GM18499 (cell line): Measurements from ENCODE around the gene EMD.
"Not testable (repeated sequence)": the region's sequence is repeated elsewhere in the genome, so short reads cannot be mapped to it uniquely, and the experiment has no call there.

ENCODE experiments used
- ATAC-seq: cut with Tn5 transposase; IDR thresholded peaks from one replicate; pipeline ENCODE4 v1.9.1; 2021; ENCODE audit warnings: moderate number of reproducible peaks; ENCODE audit not compliant: insufficient read depth, unreplicated experiment

Gene EMD

DNA sequence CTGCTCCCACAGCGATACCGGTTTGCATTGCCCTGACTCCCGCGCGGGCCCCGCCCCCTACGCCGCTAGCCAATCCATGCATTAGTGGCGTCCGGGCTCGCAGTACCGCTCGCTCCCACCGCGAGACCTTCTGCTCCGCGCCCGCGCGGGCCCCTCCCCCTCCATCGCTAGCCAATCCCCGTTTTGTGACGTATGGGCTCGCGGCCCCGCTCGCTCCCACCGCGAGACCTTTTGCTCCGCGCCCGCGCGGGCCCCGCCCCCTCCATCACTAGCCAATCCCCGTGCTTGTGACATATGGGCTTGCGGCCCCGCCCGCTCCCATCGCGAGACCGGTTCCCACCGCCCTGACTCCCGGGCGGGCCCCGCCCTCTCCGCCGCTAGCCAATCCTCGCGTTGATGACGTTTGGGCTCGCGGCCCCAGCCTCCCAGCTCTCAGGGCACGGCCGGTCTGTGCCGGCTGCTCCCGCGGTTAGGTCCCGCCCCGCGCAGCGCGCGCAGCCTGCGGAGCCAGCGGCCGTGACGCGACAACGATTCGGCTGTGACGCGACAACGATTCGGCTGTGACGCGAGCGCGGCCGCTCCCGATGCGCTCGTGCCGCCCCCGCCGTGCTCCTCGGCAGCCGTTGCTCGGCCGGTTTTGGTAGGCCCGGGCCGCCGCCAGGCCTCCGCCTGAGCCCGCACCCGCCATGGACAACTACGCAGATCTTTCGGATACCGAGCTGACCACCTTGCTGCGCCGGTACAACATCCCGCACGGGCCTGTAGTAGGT, at the start of gene EMD:
TSS of gene EMD (plus strand) at position 497 of the 770 bp plus-strand sequence. CDS start at position 687, 190 bp downstream.
- peak; percentile 66 for ATAC-seq

DNA sequence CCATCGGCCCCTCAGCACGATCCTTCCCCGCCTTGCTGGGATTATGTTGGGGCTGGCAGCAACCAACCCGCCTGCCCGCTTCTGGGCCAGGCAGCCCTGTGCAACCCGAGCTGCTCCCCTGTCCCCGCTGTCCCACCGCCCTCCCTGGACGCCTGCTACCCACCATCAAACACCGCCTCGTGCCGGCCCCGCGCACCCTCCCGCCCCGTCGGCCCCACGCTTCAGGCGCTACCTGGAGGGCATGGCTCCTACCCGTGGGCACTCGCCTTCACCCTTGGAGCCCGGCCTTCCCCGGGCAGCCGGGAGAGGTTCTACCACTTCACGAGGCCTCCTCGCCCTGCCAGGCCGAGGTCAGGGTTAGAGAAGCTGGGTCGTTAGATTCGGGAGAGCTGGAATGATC, 46.5 kb upstream of the EMD start:
- ATAC-seq, result no peak

GRCh38 chrX:154333116-154333515, 46.0 kb upstream of the EMD start:
- ATAC-seq, result no peak

- ATAC-seq, result no peak
Measured at GRCh38 chrX:154333837-154334271, 45.2 kb upstream of the EMD start.

DNA sequence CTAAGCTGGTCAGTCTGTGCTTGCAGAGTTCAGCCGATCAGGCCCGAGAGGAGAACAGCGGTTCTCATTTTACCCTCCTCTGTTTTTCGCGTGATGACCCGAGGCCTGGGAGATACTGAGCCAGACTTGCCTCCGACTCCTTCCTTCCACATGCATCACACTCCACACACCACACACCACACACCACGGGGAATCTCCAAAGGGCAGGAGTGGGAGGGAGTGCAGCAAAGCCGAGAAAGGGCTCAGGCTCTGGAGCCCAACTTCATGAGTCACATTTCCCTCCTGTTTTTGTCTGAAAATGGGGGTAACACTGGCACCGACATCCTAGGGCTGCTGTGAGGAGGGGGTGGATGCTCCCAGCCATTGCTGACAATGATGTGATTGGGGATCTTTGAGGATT, 44.6 kb upstream of the EMD start:
- no peak for ATAC-seq

DNA sequence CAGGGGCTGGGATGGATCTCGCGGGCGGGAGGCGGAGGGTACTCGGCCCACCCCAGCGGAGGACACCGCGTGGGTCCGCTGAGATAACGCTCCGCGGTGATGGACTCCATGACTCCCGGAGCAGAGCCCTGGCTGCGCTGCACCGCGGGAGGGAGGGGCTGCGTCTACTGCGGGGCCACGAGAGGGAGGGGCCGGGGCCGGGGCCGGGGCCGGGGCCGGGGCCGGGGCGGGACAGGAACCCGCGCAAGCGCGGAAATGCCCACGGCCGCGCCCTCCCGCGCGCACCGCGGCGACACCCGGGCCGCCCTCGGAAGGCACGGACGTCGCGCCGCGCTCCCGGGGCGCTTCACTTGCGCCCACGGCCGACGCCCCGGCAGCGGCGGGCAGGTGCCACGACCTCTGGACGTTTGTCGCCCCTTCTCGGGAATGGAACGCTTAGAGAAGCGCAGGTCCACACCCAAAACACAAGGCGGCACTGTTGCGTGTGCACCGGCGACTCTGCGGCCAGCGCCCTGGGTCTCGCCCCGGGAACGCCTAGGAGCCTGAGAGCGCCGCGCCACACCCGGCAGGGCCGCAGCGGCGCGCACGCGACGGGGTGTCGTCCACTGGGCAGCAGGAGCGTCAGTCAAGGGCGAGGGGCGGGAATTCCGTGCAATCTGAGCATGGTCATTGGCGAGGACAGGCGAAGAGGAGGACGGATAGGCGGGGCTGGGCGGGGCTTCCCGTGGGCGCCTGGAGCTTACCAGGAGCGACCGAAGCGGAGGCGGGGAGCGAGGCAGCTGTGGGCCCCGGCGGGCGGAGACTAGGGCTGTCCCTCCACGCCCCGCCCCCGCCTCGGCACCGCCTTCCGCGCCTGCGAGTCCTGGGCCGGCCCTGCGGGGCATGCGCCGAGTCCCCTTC, 37.4 kb upstream of the EMD start:
- peak; percentile 55 for ATAC-seq

DNA sequence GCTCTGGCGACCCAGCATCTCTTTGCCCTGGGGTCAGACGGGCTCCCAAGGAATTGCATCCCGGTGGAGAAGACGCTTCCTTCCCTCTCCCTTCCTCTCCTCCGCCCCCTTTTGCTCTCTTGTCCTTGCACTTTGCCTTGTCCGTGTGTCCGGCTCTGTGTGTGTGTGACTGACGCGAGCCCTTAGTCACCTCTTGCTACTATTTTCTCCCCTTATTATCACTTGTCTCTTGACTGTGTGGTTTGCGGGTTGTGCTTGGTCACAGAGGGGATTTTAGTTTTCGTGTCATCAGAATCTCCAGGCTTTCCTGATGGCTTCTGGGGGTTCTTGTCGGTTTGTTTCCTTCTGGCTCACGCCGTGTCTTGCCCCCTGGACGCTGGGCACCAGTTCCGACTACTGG, 36.0 kb upstream of the EMD start:
- not testable (repeated sequence) for ATAC-seq

DNA sequence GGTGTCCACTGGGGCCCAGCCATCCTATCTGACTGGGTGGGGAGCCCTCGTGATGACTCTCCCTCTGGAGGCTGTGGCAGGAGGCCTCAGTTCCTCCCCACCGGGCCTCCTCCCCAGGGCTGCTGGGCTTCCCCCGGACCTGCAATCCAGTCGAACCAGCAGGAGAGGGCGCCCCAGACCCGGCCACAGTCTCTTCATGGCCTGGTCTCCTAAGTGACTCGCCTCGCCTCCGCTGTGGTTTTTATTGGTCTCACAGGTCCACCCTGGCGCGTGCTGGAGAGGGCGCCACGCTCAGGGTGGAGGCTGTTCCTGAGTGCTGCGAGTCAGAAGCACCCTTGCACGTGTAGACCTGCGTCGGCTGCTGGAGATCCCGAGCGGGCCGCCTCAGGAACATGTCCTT, 35.5 kb upstream of the EMD start:
- ATAC-seq, result not testable (repeated sequence)

DNA sequence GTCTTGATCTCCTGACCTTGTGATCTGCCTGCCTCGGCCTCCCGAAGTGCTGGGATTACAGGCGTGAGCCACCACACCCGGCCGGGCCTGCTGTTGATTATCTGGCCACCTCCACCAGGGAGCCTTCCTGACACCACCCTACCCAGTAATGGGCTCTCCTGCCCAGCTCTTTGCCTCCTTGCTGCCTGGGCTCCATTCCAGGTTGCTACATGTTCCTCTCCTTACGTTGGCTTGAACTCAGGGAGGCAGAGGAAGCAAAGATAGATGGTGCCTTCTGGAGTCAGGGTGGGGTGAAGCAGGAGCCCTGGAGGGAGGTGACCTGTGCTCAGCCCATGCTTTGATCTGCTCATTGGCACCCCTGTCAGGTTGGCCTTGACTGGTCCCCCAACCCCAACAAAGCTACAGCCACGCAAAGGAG, 31.0 kb upstream of the EMD start:
- no peak for ATAC-seq

GRCh38 chrX:154348646-154349358, 30.3 kb upstream of the EMD start:
- no peak for ATAC-seq

DNA sequence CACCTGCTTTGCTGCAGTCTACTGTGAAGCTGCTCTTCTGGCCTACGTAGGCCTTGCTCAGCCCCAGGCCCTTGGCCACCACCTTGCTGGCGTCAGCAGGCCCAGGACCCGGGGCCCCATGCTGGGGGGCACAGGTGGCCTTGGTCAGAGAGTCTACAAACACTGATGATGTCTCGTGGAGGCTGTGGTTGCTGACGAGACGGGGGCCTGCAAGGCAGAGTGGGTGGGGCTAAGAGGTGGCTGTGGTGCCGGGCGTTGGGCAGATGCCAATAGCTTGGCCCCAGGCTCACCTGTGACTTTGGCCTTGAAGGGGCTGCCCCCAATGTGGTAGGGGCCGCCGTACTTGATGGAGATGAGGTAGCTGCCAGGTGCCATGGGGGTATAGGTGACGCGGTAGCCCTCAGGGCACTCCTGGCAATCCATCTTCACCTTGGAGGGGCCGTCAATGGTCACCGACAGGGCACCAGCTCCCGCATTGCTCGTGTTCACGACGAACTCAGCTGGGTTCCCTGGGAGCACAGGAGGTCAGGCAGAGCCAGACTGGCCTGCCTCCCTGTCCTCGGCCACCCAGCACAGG, 29.6 kb upstream of the EMD start:
- no peak for ATAC-seq

GRCh38 chrX:154349979-154350378, 29.1 kb upstream of the EMD start:
- no peak for ATAC-seq

DNA sequence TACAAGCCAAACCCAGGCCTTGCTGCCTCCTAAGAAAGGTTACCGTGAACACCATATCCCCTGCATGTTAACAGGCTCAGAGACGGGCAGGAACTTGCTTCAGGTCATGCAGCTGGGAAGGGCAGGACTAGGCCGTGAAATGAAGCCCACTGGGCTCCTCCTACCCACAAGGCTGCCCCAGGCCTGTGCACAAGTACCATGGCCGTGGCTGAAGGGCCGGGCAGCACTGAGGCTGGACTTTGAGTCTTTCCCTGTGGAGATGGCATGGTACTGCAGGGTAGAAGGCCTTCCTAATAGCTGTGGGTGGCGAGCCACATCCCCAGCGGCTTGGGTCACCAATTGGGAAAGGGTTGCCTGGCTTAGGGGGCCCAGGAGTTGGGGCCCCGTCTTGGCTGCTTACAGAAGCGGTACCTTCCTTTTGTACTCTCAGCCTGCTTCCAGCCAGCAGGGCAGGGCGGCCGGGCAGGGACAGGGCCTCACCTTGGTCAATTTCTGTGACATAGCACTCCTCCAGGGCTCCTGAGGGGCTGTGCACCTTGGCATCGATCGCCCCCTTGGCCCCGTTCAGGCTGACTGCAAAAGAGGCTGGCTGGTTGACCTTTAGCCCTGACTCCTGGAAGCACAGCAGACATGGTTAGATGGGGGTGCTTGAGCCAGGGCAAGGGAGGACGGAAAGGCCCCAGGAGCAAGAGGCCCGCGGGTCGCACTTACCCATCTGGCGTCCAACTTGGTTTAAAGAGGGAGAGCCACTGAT, 28.5 kb upstream of the EMD start:
- no peak for ATAC-seq

- ATAC-seq, result no peak
Measured at GRCh38 chrX:154351183-154352011, 27.7 kb upstream of the EMD start.

- ATAC-seq, result no peak
Measured at GRCh38 chrX:154352012-154352401, 27.1 kb upstream of the EMD start.

DNA sequence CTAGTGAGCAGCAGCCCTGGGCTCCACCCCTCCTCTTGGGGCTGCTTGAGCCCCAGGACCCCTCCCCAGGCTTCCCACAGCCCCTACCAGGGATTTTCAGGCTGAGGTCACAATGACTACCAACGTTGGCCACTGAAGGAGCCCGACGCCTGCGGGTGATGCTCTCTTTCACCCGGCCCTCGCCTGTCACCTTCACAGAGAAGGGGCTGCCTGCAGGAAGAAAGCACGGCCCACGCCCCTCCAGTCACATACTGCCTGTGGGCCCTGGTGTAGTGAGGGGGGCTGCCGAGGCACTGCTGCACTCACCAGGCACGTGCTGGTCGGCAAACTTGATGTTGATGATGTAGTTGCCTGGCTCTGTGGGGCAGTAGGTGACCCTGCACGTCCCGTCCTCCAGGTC, 26.6 kb upstream of the EMD start:
- ATAC-seq, result no peak

GRCh38 chrX:154353172-154353843, 25.8 kb upstream of the EMD start:
- no peak for ATAC-seq

DNA sequence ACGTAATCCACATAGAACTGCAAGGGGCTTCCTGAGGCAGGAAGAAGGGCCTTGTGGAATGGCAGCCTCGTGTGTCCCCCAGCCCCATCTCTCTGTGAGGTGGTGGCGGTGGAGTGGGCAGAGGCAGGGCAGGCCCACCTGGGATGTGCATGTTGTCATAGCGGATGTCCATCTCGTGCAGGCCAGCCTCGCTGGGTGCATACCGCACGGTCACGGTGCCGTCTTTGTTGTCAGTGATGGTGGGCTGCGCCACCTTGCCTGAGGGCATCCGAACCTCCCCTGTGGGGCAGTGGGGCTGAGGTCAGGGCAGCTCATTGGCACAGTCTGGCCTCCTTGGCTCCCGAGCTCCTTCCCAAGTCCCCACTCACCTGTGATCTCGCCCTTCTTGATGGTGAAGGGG, 25.1 kb upstream of the EMD start:
- ATAC-seq, result no peak
